OCI-M1 (cell line): Measurements from ENCODE around the gene LRRC8A.
"Not testable (repeated sequence)": the region's sequence is repeated elsewhere in the genome, so short reads cannot be mapped to it uniquely, and the experiment has no call there.

ENCODE experiments used
- DNase-seq: peaks from one replicate; lab custom pipeline; 2025; lab: John Stamatoyannopoulos, UW

The LRRC8A gene

GRCh38 chr9:128881884-128882676, at the start of gene LRRC8A, which contains the start of gene KYAT1:
LRRC8A (plus strand) TSS chr9:128882133; CDS start chr9:128907165, 25,032 bp downstream.
KYAT1 (minus strand) TSS chr9:128881950; CDS start chr9:128845405, 36,545 bp downstream.
- DNase-seq: peak; percentile 98

- DNase-seq: no peak
These were observed 48.2 kb upstream of the LRRC8A start for GRCh38 chr9:128833696-128834095.

DNA sequence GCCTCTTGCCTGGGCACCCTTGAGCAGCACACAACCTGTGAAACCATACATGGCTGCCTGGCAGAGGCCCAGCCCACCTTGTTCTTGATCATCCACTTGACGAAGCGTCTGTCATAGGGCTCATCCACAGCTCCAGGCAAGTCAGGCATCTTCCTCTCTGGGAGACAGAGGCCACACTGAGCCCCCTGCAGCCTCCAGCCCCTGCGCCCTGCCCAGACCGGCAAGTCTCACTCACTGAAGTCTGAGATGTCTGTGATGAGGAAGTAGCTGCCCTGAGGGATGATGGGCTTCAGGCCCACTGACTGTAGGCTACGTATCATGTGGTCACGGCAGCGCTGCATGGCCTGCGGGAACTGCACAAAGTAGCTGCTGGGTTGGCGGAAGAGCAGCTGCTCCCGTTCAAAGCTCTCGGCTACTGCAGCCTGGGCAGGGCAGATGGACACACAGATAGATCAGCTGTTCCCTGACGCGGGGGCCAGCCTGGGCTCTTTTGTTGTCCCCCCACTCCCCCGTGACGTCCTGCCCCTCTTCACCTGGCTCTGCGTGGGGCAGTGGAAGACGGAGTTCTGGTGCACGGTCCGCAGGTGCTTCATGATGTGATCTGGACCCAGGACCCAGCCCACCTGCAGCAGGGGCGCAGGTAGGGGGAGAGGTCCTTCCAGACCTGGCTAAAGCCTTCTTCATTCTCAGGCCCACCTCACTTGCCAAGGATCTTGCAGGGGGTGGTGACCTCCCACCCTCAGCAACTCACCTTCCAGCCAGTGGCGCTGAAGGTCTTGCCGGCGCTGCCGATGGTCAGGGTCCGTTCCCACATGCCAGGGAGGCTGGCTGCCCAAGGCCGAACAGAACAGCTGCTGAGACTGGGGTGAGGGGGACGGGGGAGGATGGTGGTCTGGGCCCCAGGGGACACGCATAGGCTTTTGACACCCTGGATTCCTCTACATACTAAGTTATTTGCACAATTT, 46.4 kb upstream of the LRRC8A start:
- DNase-seq: no peak

GRCh38 chr9:128836509-128837145, 45.3 kb upstream of the LRRC8A start:
- DNase-seq: no peak

- no peak for DNase-seq
These were observed 43.6 kb upstream of the LRRC8A start for GRCh38 chr9:128838338-128838737.

GRCh38 chr9:128840524-128840923, 41.4 kb upstream of the LRRC8A start:
- DNase-seq: no peak

- no peak for DNase-seq
These were observed 40.0 kb upstream of the LRRC8A start for GRCh38 chr9:128841694-128842492.

GRCh38 chr9:128843171-128843570, 38.8 kb upstream of the LRRC8A start:
- DNase-seq: not testable (repeated sequence)

DNA sequence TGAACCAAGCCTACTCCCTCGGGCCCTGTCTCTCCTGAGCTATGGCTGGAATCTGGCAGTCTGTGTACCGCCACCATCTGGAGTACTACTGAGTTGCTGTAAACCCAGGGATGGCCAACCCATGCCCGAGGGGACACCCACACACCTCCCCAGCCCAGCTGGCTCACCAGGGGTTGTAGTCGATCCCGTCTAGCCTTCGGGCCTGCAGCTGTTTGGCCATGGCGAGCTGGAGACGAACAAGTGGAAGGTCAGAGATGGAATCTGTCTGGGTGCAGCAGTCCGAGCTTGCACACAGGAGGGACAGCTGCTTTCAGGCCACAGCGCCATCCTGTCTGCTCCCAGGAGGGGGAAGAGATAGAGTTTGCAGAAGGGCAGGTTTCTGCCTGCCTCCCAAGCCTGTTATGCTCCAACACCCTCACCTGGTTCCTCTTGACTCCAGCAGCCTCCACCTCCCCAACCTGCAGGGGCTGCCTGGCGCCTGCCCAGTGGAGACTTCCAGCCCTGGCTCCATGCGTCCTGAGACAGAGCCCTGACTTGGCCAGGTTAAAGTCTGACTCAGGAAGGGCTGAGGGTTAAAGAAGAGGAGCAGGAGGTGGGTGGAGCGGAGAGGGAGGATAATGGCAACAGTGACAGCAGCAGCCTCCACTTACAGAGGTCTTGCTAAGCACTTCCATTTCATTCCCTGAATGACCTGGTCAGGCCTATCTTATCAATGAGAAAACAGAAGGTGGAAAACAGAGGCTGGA, 36.6 kb upstream of the LRRC8A start:
- peak; percentile 8 for DNase-seq

DNA sequence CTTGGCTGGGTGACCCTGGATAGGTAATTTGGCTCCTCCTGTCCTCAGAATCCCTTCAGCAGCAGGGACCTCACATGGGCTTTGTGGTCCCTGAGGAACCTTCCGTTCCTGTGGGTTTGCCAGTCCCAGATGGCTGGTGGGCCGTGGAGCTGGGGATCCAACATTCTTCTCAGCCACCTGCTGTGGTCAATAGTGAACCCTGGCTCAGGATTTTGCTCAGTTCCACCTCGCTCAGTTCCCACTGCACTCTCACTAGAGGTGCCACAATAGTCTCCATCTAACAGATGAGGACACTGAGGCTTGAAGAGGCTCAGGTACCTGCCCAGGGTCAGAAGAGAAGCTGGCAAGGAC, 35.3 kb upstream of the LRRC8A start:
- no peak for DNase-seq

GRCh38 chr9:128847803-128848202, 34.1 kb upstream of the LRRC8A start:
- DNase-seq: no peak

- DNase-seq: not testable (repeated sequence)
These were observed 30.9 kb upstream of the LRRC8A start for GRCh38 chr9:128851024-128851423.

- DNase-seq: peak; percentile 65
These were observed 29.9 kb upstream of the LRRC8A start for GRCh38 chr9:128851779-128852600.

- not testable (repeated sequence) for DNase-seq
These were observed 29.3 kb upstream of the LRRC8A start for GRCh38 chr9:128852646-128853045.

GRCh38 chr9:128854454-128854853, 27.5 kb upstream of the LRRC8A start:
- not testable (repeated sequence) for DNase-seq

- DNase-seq: not testable (repeated sequence)
These were observed 23.5 kb upstream of the LRRC8A start for GRCh38 chr9:128858476-128858875.

- no peak for DNase-seq
These were observed 21.0 kb upstream of the LRRC8A start for GRCh38 chr9:128860937-128861336.

GRCh38 chr9:128861501-128861900, 20.4 kb upstream of the LRRC8A start:
- DNase-seq: no peak

DNA sequence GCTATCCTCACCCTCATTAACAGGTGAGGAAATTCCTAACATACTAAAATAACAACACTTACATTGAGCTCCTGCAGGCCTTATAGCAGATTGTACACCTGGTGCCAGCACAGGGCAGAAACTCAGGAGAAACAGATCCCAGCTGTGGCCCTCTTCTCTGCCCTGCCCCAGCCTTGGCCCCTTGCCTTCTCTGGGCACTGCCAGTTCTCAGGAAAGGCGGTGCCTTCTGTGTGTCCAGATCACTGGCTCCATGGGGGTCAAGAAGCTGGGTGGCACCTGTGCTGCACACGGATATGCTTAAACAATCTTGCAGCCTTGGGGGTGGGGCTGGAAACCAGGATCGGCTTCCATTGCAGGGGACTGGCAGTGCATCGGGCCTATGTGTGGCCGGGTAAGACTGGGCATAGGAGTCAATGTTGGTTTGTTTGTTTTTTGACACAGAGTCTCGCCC, 19.5 kb upstream of the LRRC8A start:
- no peak for DNase-seq

DNA sequence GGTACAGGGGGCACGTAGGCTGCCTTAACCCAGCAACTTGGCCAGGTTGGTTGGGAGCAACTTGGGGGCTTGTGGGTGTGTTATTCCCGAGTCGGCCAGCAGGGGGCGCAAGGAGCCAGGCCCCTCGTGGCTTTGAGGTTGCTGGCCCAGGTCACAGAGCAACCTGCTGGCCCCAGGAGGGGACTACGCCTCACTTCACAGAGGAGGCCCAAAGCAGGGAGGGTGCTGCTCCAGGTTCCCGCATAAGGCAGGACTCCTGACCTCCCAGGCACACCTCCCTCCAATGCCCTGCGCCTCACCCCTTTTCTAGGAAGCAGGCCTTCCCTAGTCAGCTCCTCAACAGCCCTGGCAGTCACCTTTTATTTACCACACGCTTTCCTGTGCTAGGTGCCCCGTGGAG, 18.3 kb upstream of the LRRC8A start:
- DNase-seq: peak; percentile 85
